ENCODE data around the gene ACVR2B. TPM values are rescaled to one million over a fixed set of nuclear protein-coding genes. Genes with fewer than 3 reads are reported as not detected.
A peak's percentile ranks its signal among the peaks of the same experiment; 100 is the strongest.

ACVR2B gene
- total RNA-seq, 1 donor = 1.6 TPM

DNA sequence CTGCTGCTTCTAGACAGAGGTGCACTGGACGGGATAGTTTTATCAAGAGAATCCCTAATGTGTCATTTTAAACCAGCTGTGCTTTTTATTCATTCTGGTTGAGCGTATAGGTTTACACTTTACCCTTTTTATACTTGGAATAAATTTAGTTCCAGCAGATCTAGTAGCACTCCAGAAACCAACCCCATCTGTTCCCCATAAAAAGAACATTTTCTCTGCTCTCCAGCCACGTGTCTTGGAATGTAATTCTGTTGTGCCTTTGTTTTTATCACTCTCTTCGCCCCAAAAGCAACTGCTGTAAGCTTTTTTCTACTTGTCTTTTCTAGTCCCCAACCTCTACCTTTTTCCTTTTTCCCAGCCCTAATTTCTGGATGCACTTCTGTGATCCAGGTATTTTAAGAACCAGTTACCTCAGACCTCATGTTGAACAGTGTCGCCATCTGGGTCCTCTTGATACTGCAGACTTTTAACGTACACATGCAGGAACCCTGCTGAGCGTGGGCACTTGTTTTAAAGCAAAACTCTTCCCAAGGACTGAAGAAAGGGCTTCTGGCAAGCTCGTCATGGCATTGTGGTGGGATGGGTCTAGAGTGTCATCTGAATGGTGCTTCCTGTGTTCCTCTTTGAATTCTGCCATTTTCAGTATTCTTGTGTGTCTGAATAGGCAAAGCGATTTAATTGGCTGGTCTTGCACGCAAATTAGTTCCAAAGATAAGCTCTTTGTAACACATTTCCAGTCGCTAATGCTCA is 36.8 kb downstream of the ACVR2B start:
- no peak overlapping the region for H3K4me3 ChIP-seq (ENCODE audit: low read depth, low read length)
- no peak for DNase-seq (ENCODE audit: low read depth)
- TF ChIP-seq, protein P1, sequence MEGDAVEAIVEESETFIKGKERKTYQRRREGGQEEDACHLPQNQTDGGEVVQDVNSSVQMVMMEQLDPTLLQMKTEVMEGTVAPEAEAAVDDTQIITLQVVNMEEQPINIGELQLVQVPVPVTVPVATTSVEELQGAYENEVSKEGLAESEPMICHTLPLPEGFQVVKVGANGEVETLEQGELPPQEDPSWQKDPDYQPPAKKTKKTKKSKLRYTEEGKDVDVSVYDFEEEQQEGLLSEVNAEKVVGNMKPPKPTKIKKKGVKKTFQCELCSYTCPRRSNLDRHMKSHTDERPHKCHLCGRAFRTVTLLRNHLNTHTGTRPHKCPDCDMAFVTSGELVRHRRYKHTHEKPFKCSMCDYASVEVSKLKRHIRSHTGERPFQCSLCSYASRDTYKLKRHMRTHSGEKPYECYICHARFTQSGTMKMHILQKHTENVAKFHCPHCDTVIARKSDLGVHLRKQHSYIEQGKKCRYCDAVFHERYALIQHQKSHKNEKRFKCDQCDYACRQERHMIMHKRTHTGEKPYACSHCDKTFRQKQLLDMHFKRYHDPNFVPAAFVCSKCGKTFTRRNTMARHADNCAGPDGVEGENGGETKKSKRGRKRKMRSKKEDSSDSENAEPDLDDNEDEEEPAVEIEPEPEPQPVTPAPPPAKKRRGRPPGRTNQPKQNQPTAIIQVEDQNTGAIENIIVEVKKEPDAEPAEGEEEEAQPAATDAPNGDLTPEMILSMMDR (IDR thresholded peaks at IDR 0.05; ENCODE audit: insufficient read depth, low read length) = no peak

GRCh38 chr3:38491215-38491614 is 37.5 kb downstream of the ACVR2B start:
- DNase-seq (ENCODE audit: low read depth) = no peak

DNA sequence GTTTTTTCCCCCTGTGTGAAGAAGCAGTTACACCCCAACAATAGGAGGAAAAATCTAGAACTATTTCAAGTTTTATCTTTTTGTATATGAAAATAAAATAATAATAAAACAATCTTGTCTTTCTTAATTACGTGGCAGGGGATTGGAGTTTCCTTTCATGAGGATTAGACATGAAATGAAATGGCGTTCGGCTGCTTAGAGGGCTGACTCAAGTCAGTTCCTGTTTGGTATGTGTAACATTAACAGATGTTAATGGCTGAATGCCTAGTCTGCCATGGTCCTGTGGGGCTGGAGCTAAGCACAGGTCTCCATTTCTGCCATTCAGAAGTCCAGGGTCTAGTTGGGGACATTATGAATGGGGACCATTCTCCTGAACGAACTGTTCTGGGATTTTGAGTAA is 39.3 kb downstream of the ACVR2B start:
- DNase-seq (ENCODE audit: low read depth) = peak; percentile 42
- H3K4me3 ChIP-seq (ENCODE audit: low read depth, low read length) = no peak overlapping the region
- TF ChIP-seq, protein P1 (IDR thresholded peaks at IDR 0.05; ENCODE audit: insufficient read depth, low read length) = no peak

More at GRCh38 chr3:38491215-38491614, 37.5 kb downstream of the ACVR2B start:
- TF ChIP-seq, protein P1 (IDR thresholded peaks at IDR 0.05; ENCODE audit: insufficient read depth, low read length) = no peak
- H3K4me3 ChIP-seq (ENCODE audit: low read depth, low read length) = no peak overlapping the region

GRCh38 chr3:38496131-38496910 is 42.6 kb downstream of the ACVR2B start, which contains the start of gene EXOG:
Gene EXOG, plus strand, starts transcription at chr3:38496340. Its CDS starts 28 bp downstream, at chr3:38496368.
- H3K4me3 ChIP-seq (ENCODE audit: low read depth, low read length) = peak within 1 kb of the TSS; percentile 91
- DNase-seq (ENCODE audit: low read depth) = peak; percentile 90
- TF ChIP-seq, protein P1 (IDR thresholded peaks at IDR 0.05; ENCODE audit: insufficient read depth, low read length) = peak; percentile 85

- DNase-seq (ENCODE audit: low read depth) = peak; percentile 40
- TF ChIP-seq, protein P1 (IDR thresholded peaks at IDR 0.05; ENCODE audit: insufficient read depth, low read length) = no peak
Measured at GRCh38 chr3:38497031-38497430, 43.3 kb downstream of the ACVR2B start.

DNA sequence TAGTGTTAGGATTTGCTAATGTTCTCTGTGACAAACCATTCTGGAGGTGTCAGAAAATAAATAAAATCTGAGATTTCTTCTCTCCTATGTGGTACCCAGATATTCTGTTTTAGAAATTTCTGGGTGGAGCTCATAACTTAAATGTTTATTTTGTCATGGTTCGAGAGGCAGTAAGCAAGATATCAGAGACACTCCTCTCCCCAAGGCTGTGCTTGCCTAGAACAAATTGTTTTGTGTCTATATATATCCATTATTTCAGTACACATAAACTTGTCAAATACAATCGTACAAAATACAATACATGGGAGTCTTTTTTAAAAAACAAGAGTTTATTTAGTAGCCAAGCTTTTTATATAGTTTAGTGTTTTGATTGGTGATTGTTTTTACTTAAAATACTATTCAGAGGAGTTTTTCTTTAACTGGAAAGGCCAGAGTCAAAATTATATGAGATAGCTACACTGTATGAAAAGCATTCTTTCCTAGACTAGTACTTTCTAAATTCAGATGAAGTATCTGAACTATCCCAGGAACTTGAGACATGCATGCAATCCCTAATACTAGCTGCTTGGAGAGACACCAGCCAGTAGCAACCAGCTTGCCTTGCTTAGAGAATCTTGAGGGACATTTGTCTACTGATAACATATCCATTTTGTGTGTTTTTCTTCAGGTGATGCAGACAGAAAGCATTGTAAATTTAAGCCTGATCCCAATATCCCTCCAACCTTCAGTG is 47.2 kb downstream of the ACVR2B start:
- no peak for DNase-seq (ENCODE audit: low read depth)
- H3K4me3 ChIP-seq (ENCODE audit: low read depth, low read length) = no peak overlapping the region
- TF ChIP-seq, protein P1 (IDR thresholded peaks at IDR 0.05; ENCODE audit: insufficient read depth, low read length) = no peak

More at GRCh38 chr3:38497031-38497430, 43.3 kb downstream of the ACVR2B start:
- peak overlapping the region; percentile 91 for H3K4me3 ChIP-seq (ENCODE audit: low read depth, low read length)

Data from fibroblast of the aortic adventitia (primary cell).